Measurements from ENCODE around the gene ANKS1B. TPM values are rescaled to one million over a fixed set of nuclear protein-coding genes. Genes with fewer than 3 reads are reported as not detected.

ANKS1B gene
- polyA plus RNA-seq, 3 donors, result not detected

DNA sequence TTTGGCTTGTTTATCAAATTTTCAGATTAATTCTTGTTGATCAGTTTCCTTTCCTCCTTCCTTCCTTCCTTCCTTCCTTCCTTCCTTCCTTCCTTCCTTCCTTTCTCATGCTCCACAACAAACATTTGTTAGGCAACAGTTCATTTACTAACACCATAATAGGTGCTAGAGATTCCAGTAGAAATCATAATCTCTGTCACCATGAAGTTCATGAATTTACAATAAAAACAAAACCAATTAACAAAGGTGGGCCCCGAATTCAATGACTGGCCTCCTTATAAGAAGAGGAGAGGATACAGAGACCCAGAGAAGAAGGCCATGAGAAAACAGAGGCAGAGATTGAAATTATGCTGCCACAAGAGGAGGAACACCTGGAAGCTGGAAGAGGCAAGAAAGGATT, 604.0 kb downstream of the ANKS1B start:
- Mint-ChIP-seq H3K36me3 (no peaks in the 10 kb centered on the region), H3K4me1 (no peaks in the 10 kb centered on the region), H3K27me3 (ENCODE audit: low read depth in 3 of 3) (no peaks in the 10 kb centered on the region), H3K27ac (no peak overlapping the region), H3K9me3 (peaks cover 0 to 2% (median 0%) of the 10 kb centered on the region in 7 donors), H3K4me3 (no peak overlapping the region)
- no peak overlapping the region for H2AFZ ChIP-seq (ENCODE audit: insufficient read depth, low read depth, low read length, poor library complexity, severe bottlenecking)
- H4K20me1 ChIP-seq (ENCODE audit: insufficient read depth, low read length), result no peaks in the 10 kb centered on the region
- no CpG with 5 or more reads among the region's 1 CpG for WGBS (ENCODE audit: insufficient coverage)
- H3K4me2 ChIP-seq (replicated peaks; ENCODE audit: extremely low read depth, low read length, poor library complexity, severe bottlenecking), result no peak overlapping the region
- no peaks in the 10 kb centered on the region for H3K79me2 ChIP-seq (ENCODE audit: insufficient read depth, low read length)
- intact Hi-C loops (cut with micrococcal nuclease), result no loop called here
- H3K27ac ChIP-seq (ENCODE audit: low read depth in 1 of 2, low read length in 2 of 2), result no peak overlapping the region
- H3K4me1 ChIP-seq (ENCODE audit: control insufficient read depth in 1 of 2, insufficient read depth in 2 of 2, low read length in 2 of 2), result no peaks in the 10 kb centered on the region
- TF ChIP-seq, protein P1, sequence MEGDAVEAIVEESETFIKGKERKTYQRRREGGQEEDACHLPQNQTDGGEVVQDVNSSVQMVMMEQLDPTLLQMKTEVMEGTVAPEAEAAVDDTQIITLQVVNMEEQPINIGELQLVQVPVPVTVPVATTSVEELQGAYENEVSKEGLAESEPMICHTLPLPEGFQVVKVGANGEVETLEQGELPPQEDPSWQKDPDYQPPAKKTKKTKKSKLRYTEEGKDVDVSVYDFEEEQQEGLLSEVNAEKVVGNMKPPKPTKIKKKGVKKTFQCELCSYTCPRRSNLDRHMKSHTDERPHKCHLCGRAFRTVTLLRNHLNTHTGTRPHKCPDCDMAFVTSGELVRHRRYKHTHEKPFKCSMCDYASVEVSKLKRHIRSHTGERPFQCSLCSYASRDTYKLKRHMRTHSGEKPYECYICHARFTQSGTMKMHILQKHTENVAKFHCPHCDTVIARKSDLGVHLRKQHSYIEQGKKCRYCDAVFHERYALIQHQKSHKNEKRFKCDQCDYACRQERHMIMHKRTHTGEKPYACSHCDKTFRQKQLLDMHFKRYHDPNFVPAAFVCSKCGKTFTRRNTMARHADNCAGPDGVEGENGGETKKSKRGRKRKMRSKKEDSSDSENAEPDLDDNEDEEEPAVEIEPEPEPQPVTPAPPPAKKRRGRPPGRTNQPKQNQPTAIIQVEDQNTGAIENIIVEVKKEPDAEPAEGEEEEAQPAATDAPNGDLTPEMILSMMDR (IDR thresholded peaks at IDR 0.05), result no peak
- H3K36me3 ChIP-seq (replicated peaks in 1 of 2; ENCODE audit: control insufficient read depth in 1 of 2, insufficient read depth in 2 of 2, low read length in 2 of 2), result no peaks in the 10 kb centered on the region
- no peak for DNase-seq
- H3K9me3 ChIP-seq (replicated peaks in 1 of 2; ENCODE audit: control insufficient read depth in 1 of 2, insufficient read depth in 1 of 2, low read length in 2 of 2), result no peaks in the 10 kb centered on the region
- no peak overlapping the region for H3K4me3 ChIP-seq (replicated peaks in 1 of 3; ENCODE audit: low read depth in 2 of 3, low read length in 3 of 3)
- no peaks in the 10 kb centered on the region for H3K27me3 ChIP-seq (ENCODE audit: control insufficient read depth in 2 of 2, insufficient read depth in 2 of 2, low read length in 2 of 2)
- H3K9ac ChIP-seq (ENCODE audit: insufficient read depth, low read length, poor library complexity, severe bottlenecking), result no peak overlapping the region

DNA sequence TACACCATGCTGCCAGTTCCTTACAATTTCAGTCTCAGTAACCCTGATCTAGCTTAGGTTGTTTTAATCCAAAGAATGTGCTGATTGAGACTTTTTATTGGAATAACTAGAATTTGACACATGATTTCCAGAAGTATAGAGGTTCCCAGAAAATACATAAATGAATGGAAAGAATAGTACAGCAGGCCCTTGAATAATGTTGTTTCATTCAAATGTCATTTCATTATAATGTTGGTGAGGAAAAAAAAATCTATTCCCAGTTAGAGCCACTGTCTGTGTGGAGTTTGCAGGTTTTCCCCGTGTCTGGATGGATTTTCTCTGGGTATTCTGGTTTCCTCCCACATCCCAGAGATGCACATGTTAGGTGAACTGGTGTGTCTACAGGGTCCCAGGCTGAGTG, 610.7 kb downstream of the ANKS1B start:
- H3K36me3 ChIP-seq (replicated peaks in 1 of 2; ENCODE audit: control insufficient read depth in 1 of 2, insufficient read depth in 2 of 2, low read length in 2 of 2), result no peaks in the 10 kb centered on the region
- H3K4me2 ChIP-seq (replicated peaks; ENCODE audit: extremely low read depth, low read length, poor library complexity, severe bottlenecking), result no peak overlapping the region
- no CpG with 5 or more reads among the region's 1 CpG for WGBS (ENCODE audit: insufficient coverage)
- no peak overlapping the region for H2AFZ ChIP-seq (ENCODE audit: insufficient read depth, low read depth, low read length, poor library complexity, severe bottlenecking)
- H3K27me3 ChIP-seq (ENCODE audit: control insufficient read depth in 2 of 2, insufficient read depth in 2 of 2, low read length in 2 of 2), result no peaks in the 10 kb centered on the region
- DNase-seq, result no peak
- no peak overlapping the region for H3K27ac ChIP-seq (ENCODE audit: low read depth in 1 of 2, low read length in 2 of 2)
- TF ChIP-seq, protein P1 (IDR thresholded peaks at IDR 0.05), result no peak
- no peaks in the 10 kb centered on the region for H3K4me1 ChIP-seq (ENCODE audit: control insufficient read depth in 1 of 2, insufficient read depth in 2 of 2, low read length in 2 of 2)
- H3K4me3 ChIP-seq (replicated peaks in 1 of 3; ENCODE audit: low read depth in 2 of 3, low read length in 3 of 3), result no peak overlapping the region
- H3K27ac Mint-ChIP-seq, result no peak overlapping the region
- H3K9me3 Mint-ChIP-seq, result peaks cover 0 to 2% (median 0%) of the 10 kb centered on the region in 7 donors
- H3K36me3 Mint-ChIP-seq, result no peaks in the 10 kb centered on the region
- no peaks in the 10 kb centered on the region for H3K9me3 ChIP-seq (replicated peaks in 1 of 2; ENCODE audit: control insufficient read depth in 1 of 2, insufficient read depth in 1 of 2, low read length in 2 of 2)
- H3K79me2 ChIP-seq (ENCODE audit: insufficient read depth, low read length), result no peaks in the 10 kb centered on the region
- no peak overlapping the region for H3K4me3 Mint-ChIP-seq
- intact Hi-C loops (cut with micrococcal nuclease), result no loop called here
- no peaks in the 10 kb centered on the region for H3K4me1 Mint-ChIP-seq
- no peak overlapping the region for H3K9ac ChIP-seq (ENCODE audit: insufficient read depth, low read length, poor library complexity, severe bottlenecking)
- H4K20me1 ChIP-seq (ENCODE audit: insufficient read depth, low read length), result no peaks in the 10 kb centered on the region
- H3K27me3 Mint-ChIP-seq (ENCODE audit: low read depth in 3 of 3), result no peaks in the 10 kb centered on the region

Data from CD14-positive monocyte (primary cell).